Measurements from ENCODE around the gene SLC66A3. TPM values are rescaled to one million over a fixed set of nuclear protein-coding genes. Genes with fewer than 3 reads are reported as not detected.

SLC66A3 gene
- total and polyA plus RNA-seq, 4 donors, result 6.7 to 17.6 (median 9.3) TPM

DNA sequence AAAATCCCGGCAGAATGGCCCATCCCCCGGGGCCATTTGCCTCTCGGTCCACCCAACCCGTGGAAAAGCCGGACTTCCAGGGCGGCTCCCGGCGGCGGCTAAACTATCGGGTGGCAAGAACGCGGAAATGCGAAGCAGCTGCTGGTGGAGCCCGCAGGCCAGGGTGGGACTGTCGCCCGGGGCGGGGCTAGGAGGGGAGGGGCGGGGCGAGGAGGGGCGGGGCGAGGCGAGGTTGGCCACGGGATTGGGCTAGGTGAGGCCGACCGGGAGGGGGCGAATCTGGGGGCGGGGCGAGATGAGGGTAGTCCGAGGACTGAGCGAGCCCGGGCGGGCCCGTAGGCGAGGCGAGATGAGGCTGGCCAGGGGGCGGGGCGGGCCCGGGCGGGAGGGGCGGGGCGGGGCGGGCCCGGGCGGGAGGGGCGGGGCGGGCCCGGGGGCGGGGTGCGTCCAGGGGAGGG lies 315 bp upstream of the SLC66A3 start:
- Histone ChIP-seq H3K36me3 (ENCODE audit: control insufficient read depth in 4 of 4, insufficient read depth in 3 of 4, low read depth in 1 of 4, low read length in 3 of 4) (no peaks in the 10 kb centered on the region), H3K4me3 (ENCODE audit: low read depth in 1 of 3, low read length in 3 of 3) (peak overlapping the region; percentile 45 to 79 (median 68)), H3K27me3 (ENCODE audit: control insufficient read depth in 4 of 4, insufficient read depth in 4 of 4, low read length in 3 of 4) (no peaks in the 10 kb centered on the region), H3K4me1 (ENCODE audit: control insufficient read depth in 4 of 4, insufficient read depth in 4 of 4, low read length in 3 of 4) (peaks cover 0 to 15% (median 12%) of the 10 kb centered on the region in 4 donors), H3K27ac (ENCODE audit: low read depth in 1 of 2, low read length in 2 of 2) (peak overlapping the region; percentile 53 to 72), H3K9ac (ENCODE audit: low read depth in 1 of 2, low read length in 2 of 2) (no peak overlapping the region), H3K9me3 (ENCODE audit: control insufficient read depth in 4 of 4, low read length in 3 of 4) (no peaks in the 10 kb centered on the region)
- peak; percentile 99 for DNase-seq (ENCODE audit: low spot score)
- peak; percentile 37 for TF ChIP-seq SP1 (IDR thresholded peaks at IDR 0.05)
- no peak for TF ChIP-seq HNF4G (IDR thresholded peaks at IDR 0.05)
- TF ChIP-seq FOXA1 (IDR thresholded peaks at IDR 0.05), result no peak
- no peak for TF ChIP-seq GABPA (IDR thresholded peaks at IDR 0.05 in 1 of 2, conservative IDR thresholded peaks at IDR 0.05 in 1 of 2)
- no peak for TF ChIP-seq YY1 (IDR thresholded peaks at IDR 0.05)
- TF ChIP-seq REST (IDR thresholded peaks at IDR 0.05), result no peak
- TF ChIP-seq FOXA2 (IDR thresholded peaks at IDR 0.05), result no peak
- TF ChIP-seq RXRA (IDR thresholded peaks at IDR 0.05), result no peak
- no peak for TF ChIP-seq EGR1 (IDR thresholded peaks at IDR 0.05; ENCODE audit: low read depth in 2 of 2)
- no peak for TF ChIP-seq ZBTB33 (IDR thresholded peaks at IDR 0.05)
- TF ChIP-seq JUND (IDR thresholded peaks at IDR 0.05), result no peak
- TF ChIP-seq TAF1 (conservative IDR thresholded peaks at IDR 0.05), result peak; percentile 71
- TF ChIP-seq RAD21 (IDR thresholded peaks at IDR 0.05), result no peak
- TF ChIP-seq, protein P1, sequence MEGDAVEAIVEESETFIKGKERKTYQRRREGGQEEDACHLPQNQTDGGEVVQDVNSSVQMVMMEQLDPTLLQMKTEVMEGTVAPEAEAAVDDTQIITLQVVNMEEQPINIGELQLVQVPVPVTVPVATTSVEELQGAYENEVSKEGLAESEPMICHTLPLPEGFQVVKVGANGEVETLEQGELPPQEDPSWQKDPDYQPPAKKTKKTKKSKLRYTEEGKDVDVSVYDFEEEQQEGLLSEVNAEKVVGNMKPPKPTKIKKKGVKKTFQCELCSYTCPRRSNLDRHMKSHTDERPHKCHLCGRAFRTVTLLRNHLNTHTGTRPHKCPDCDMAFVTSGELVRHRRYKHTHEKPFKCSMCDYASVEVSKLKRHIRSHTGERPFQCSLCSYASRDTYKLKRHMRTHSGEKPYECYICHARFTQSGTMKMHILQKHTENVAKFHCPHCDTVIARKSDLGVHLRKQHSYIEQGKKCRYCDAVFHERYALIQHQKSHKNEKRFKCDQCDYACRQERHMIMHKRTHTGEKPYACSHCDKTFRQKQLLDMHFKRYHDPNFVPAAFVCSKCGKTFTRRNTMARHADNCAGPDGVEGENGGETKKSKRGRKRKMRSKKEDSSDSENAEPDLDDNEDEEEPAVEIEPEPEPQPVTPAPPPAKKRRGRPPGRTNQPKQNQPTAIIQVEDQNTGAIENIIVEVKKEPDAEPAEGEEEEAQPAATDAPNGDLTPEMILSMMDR (IDR thresholded peaks at IDR 0.05; ENCODE audit: low read depth, low read length, missing input control), result no peak
- no peak for TF ChIP-seq ATF3 (IDR thresholded peaks at IDR 0.05)
- TF ChIP-seq, protein P2, sequence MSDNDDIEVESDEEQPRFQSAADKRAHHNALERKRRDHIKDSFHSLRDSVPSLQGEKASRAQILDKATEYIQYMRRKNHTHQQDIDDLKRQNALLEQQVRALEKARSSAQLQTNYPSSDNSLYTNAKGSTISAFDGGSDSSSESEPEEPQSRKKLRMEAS (IDR thresholded peaks at IDR 0.05), result peak; percentile 45
- TF ChIP-seq HNF4A (conservative IDR thresholded peaks at IDR 0.05), result peak in 1 of 2 donors; percentile 23
- TF ChIP-seq NR2F2 (IDR thresholded peaks at IDR 0.05), result no peak
- 2% methylated on average over 46 of the region's 49 CpGs for WGBS
